HG03460 (cell line): ENCODE data around the gene STAMBPL1.
A peak's percentile ranks its signal among the peaks of the same experiment; 100 is the strongest.
"Not testable (repeated sequence)": the region's sequence is repeated elsewhere in the genome, so short reads cannot be mapped to it uniquely, and the experiment has no call there.

ENCODE experiments used
- ATAC-seq: cut with Tn5 transposase; IDR thresholded peaks from one replicate; pipeline ENCODE4 v1.9.1; 2021; ENCODE audit not compliant: unreplicated experiment

STAMBPL1 gene

GRCh38 chr10:88854684-88855083, 25.4 kb upstream of the STAMBPL1 start:
- ATAC-seq: no peak

DNA sequence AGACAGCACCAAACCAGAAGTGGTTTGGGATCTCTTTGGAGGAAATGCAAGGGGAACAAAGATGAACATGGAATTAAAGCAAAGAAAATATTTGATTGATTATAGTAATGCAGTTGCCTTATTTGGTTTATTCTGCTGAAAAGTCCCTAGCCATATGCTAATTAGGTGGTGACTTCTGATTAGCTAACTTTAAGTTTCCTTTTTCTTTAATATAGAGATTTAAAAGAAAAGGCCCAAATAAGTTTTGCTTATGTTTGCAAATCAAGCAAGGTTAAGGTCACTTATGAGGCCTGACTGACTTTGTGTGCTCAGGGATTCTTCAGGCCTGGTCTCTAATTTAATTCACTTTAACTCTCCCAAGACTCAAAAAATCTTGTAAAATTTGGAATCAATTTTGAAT, 22.2 kb upstream of the STAMBPL1 start:
- no peak for ATAC-seq

- ATAC-seq: no peak
Measured at GRCh38 chr10:88858491-88858890, 21.6 kb upstream of the STAMBPL1 start.

DNA sequence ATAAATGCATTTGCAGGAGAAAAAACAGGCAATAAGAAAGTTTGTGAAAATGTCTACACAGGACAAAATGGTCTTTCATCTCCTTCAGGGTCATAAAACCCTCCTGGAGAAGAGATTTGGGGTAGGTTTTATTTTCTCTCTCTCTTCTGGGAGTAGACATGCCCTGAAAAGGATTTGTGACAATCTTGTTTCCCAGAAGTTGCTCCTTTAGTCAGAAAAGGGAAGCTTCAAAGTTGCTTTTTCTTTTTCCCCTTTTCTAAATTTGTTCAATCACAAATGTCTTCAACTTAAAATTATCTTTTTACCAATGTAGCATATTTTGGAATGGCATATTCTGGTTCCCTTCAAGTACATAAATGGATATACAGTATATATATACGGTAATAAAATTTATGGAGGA, 19.0 kb upstream of the STAMBPL1 start:
- ATAC-seq: no peak

DNA sequence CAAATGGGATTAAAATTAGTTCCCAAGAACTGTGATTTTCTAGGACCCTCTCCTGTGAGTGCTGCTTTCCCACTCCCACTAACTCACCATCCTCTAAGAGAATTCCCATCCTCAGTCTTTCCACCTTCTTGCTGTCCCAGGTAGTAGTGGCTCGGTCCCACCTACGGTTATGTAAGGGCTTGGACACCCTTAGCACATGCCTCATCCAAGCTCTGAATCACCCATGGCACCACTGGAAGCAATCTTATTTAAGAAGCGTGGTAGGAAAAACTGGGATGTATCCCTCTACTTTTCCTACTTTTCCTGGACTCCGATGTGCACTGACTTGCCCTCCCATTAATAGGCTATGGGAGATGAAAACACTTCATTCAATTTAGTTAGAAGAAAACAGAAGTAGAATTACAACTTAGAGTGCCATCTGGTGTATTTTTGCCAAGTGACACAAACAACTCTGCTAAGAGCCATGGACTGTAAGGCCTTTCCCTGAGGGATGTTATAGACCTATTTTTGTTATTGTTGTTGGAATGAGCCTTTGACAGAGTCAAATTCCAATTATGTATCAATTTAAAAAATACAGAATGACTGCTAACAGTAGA, 14.7 kb upstream of the STAMBPL1 start:
- no peak for ATAC-seq

DNA sequence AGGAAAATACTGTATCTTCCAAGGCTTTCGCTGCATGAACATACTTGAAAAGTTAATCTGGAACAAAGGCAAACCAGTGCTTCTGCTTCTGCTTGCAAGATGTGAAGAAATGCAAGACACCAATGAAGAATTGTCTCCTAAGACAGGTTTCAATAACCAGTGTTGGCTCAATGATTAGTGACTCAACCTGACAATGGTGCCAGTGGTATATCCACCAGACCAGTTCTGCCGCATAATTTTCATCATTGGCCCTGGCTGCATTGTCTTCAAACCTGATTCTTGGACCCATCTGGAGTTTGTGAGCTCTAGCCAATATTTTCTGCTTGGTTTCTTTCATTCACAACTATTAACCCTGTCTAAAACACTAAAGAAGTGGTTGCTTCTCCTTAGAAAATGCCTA, 13.6 kb upstream of the STAMBPL1 start:
- no peak for ATAC-seq

- no peak for ATAC-seq
Measured at GRCh38 chr10:88870089-88870488, 10.0 kb upstream of the STAMBPL1 start.

DNA sequence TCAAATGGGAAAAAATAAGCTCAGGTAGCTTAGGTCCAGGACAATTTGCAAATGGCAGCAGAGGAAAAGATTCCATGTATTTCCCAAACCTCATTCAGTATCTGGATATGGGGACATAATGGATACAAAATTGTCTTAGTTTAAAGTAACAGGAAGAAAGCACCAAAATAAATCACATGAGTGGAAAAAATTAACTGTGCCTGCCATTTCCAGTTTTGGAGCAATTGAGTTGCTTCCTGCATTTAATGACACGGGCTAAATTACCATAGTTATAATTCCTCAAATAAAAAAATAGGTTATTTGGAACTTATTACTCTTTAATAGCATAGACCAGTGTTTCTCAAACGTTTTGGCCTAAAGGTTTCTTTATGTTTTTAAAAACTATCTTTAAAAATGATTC, 6.3 kb upstream of the STAMBPL1 start:
- no peak for ATAC-seq

DNA sequence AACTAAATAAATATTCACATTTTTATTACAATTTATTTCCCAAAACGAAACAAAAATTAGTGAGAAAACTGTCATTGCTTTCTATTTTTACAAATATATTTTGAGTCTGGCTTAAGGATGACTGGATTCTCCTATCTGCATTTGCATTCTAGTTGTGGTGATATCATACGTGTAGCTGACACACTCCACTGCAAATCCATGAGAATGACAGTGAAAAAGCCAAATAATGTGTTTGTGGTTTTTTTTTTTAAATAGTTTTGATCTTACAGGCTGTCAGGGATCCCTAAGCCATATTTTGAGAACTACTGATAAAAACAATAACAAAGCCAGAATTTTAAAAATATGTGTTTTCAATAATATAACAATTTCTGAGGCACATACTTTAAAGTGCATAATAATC, 5.8 kb upstream of the STAMBPL1 start:
- no peak for ATAC-seq

GRCh38 chr10:88875081-88875480, 5.0 kb upstream of the STAMBPL1 start:
- ATAC-seq: no peak

DNA sequence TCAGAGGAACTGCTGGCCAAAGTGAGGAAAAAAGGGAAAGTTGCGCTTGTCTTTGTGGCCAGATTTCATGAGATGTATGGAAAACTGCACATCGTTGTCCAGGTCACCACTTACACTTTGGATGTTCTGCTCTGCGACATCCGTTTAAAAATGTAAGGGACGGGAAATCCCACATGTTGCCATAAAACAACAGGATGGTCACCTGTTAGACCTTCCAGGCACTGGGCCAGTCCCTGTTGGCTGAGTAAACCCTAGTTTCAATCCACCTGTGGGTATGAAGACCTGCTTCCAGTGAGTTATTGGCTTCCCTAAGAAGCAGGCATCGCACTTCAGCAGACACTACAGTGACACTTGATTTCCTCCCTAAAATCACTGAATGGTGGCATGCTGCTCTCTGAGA, 2.7 kb upstream of the STAMBPL1 start:
- ATAC-seq: no peak

GRCh38 chr10:88880282-88881076, 434 bp downstream of the STAMBPL1 start:
- ATAC-seq: peak; percentile 63

DNA sequence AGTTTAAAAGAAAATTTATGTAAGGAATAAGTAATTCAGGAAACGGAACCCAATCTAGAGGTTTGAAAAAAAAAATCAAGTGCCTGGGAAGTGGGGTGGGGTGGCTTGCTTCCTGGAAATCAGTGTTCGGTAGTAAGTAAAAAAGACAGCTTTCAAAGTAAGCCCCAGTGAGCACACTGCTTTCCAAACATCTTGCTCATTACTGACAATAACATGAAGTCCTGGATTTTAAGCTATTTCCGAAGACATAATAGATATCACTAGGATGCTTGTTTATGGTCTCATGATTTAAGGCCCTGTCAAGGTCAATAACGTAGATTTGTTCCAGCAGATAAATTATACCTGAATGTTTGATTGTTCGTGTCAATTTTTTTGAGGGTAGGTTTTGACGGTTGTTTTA, 1.3 kb downstream of the STAMBPL1 start:
- ATAC-seq: no peak

DNA sequence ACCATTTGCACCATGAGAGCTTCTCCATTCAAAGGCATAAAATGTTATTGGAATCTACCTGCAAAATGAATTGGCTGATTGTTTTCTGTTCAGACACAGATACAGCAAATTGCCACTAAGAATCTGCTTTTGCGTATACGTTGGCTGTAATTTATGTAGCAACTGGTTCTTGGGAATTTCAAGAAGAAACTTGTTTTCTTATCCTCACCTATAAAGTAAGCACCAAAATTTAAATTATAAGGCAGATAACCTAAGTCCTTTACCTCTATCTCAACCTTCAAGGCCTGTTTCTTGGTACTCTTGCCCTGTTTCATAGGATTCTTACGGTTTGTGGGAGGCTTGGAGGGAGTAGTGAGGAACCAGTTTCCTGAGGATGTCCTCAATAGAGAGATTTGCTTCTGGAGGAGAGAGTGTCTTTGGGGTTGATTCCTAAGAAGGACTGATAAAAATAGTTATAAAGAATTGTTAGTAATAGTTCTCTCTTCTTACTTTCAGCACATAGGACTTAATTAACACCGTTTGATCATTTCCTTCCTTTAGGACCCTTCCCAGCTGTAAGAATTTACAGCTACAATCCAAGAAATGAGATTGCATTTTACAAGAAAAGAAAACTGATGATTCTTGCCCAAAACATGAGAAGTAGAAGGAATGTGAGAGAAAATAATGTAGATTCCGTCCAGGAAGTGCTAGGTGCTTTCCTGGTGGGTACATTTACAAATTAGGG, 2.0 kb downstream of the STAMBPL1 start:
- no peak for ATAC-seq

DNA sequence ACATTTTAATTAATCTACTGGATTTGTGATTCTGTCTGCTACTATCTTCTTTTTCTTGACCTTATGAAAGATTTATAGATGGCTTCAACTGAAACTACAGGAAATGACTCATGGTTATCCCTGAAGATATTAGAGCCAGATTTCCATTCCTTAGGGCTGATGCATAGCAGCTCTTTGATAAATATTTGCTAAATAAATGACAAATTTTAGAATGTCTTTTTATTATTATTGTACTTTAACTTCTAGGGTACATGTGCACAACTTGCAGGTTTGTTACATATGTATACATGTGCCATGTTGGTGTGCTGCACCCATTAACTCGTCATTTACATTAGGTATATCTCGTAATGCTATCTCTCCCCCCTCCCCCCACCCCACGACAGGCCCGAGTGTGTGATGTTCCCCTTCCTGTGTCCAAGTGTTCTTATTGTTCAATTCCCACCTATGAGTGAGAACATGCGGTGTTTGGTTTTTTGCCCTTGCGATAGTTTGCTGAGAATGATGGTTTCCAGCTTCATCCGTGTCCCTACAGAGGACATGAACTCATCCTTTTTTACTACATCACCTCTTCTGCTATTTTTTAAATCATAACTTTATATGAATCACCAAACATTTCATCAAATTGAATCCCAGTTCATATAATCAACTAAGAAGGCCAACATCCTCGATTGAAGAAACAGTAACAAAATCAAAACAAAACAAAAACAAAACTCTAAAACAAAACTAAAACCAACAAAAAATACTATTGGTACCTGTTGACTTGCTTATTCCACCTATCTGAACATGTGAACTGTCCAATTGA, 2.8 kb downstream of the STAMBPL1 start:
- not testable (repeated sequence) for ATAC-seq

GRCh38 chr10:88883448-88883809, 3.4 kb downstream of the STAMBPL1 start:
- ATAC-seq: no peak

DNA sequence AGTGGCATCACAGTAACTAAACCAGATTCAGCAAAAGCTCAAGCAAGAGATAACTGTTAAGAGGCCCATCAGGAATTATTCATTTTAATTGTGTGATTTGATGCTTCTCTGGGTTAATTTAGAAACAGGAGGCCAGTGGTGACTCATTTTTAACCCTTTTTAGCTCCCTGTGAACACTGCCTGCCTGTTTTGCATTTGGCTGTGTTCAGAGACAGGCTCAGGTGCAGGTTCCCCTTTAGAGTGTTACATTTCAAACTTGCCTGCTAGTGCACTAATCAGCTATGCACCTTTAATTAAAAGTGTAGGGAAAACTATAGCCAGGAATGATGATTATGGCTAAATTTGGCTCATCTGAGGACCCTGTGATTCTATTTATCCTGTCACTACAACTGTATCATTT, 6.5 kb downstream of the STAMBPL1 start:
- peak; percentile 62 for ATAC-seq

DNA sequence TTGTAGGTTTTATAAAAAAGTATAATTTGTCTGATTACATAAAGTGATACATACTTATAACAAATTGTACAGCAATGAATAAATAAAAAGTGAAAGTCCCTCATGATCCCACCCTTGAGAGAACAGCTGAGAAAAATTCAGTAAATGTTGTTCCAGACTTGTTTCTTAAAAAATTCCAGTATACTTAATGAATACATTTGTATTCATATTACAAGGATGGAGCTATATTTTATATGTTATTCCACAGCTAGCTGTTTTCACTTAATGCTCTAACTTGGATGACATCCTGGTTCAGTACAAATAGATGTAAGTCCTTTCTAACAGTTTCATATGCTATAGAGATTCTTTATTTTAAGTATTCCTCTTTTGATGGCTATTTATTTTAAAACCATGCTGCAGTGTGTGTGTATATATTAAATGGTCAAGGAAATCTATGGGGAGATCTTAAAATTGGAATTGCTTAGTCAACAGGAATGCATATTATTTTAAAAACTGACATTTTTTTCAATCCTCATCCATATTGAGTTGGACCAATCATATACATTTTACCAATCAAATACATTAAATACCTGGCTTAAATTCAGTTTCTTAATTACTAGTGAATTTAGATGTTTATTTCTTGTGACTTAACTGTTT, 8.9 kb downstream of the STAMBPL1 start:
- no peak for ATAC-seq

GRCh38 chr10:88889559-88890337, 9.7 kb downstream of the STAMBPL1 start:
- peak; percentile 73 for ATAC-seq
